Loucy (cell line): ENCODE data around the gene SIM2.

Source experiments
- H2AFZ ChIP-seq: fragments of 200-600 bp; sonication (generic); 2 replicates; pipeline ENCODE4 v1.6.0; 2016; ENCODE audit warnings: antibody characterized with exemption, mild to moderate bottlenecking, low read length, moderate library complexity
- H3F3A ChIP-seq: fragments of 200-600 bp; 2 replicates; pipeline ENCODE4 v1.6.0; 2016; ENCODE audit warnings: antibody characterized with exemption, low read depth, mild to moderate bottlenecking
- H3K27me3 ChIP-seq: fragments of 200-600 bp; sonication (generic); 2 replicates; pipeline ENCODE4 v1.6.1; 2014; ENCODE audit warnings: low read length, mild to moderate bottlenecking; ENCODE audit not compliant: insufficient read depth, poor library complexity, severe bottlenecking
- H3K36me3 ChIP-seq: fragments of 200-600 bp; sonication (generic); 2 replicates; pipeline ENCODE4 v1.6.1; 2016; ENCODE audit warnings: low read length; ENCODE audit not compliant: insufficient read depth
- H3K4me1 ChIP-seq: fragments of 200-600 bp; sonication (generic); 2 replicates; pipeline ENCODE4 v1.5.1; 2014; ENCODE audit warnings: low read length, mild to moderate bottlenecking; ENCODE audit not compliant: insufficient read depth, poor library complexity, severe bottlenecking
- H3K4me2 ChIP-seq: fragments of 200-600 bp; sonication (generic); 2 replicates; pipeline ENCODE4 v1.6.0; 2014; ENCODE audit warnings: antibody characterized with exemption, low read length, low read depth, mild to moderate bottlenecking; ENCODE audit not compliant: poor library complexity, severe bottlenecking
- H3K4me3 ChIP-seq: fragments of 200-600 bp; sonication (generic); 2 replicates; pipeline ENCODE4 v1.5.1; 2014; ENCODE audit warnings: low read length, mild to moderate bottlenecking, mixed read lengths; ENCODE audit not compliant: poor library complexity, severe bottlenecking
- H3K79me2 ChIP-seq: fragments of 200-600 bp; sonication (generic); 2 replicates; pipeline ENCODE4 v1.6.1; 2014; ENCODE audit warnings: low read length; ENCODE audit not compliant: insufficient read depth
- H3K9ac ChIP-seq: fragments of 200-600 bp; sonication (generic); 2 replicates; pipeline ENCODE4 v1.6.0; 2014; ENCODE audit warnings: mild to moderate bottlenecking, low read depth, low read length, moderate library complexity; ENCODE audit not compliant: poor library complexity, severe bottlenecking
- H3K9me2 ChIP-seq: fragments of 200-600 bp; sonication (generic); replicated peaks from 2 replicates; pipeline ENCODE4 v1.6.1; 2016; ENCODE audit warnings: low read depth, low read length, mixed read lengths
- H3K9me3 ChIP-seq: fragments of 200-600 bp; sonication (generic); 2 replicates; pipeline ENCODE4 v1.6.1; 2014; ENCODE audit warnings: mild to moderate bottlenecking, antibody characterized with exemption, low read length, low read depth; ENCODE audit not compliant: insufficient read depth
- H4K20me1 ChIP-seq: fragments of 200-600 bp; sonication (generic); 2 replicates; pipeline ENCODE4 v1.6.0; 2014; ENCODE audit warnings: antibody characterized with exemption, low read length, mild to moderate bottlenecking; ENCODE audit not compliant: insufficient read depth, poor library complexity, severe bottlenecking
- EZH2phosphoT487 ChIP-seq: fragments of 200-600 bp; IDR thresholded peaks from 2 replicates; pipeline ENCODE4 v1.6.1; 2018; ENCODE audit warnings: antibody characterized with exemption, mild to moderate bottlenecking, moderate library complexity, borderline replicate concordance
- TF ChIP-seq, protein P1 (sequence below): fragments of 200-600 bp; sonication (generic); conservative IDR thresholded peaks from 2 replicates; pipeline ENCODE4 v1.5.1; 2014; ENCODE audit warnings: mild to moderate bottlenecking, antibody characterized with exemption, low read length

SIM2 gene

DNA sequence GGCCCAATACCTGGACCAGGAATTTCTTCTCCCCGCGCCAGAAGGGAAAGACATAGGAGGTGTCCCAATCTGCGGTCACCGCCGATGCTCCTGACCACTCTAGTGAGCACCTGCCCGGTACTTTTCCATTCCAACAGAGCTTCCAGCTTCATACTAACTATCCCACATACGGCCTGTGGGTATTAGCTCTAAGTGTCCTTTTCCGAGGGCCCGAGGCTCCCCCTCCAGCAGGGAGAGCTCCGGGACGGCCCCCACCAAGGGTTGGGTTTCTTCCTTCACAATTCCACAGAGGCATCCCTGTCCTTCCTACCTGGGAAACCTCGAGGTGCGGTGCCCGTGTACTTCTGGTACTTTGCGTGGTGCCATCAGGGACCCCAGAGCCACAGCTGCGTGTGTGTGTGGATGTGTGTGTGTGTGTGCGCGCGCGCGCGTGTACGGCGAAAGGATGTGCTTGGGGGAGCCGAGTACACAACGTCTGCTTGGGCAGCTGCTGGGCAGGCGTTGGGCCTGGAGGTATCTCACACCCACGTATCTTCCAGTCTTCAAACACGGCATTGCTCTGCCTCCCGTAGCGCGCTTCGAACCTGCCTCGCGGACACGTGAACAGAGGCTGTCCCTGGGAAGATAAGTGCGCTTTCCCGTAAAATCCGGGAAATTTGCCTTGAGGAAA is 2.4 kb upstream of the SIM2 start:
- H3K79me2 ChIP-seq, result no peaks in the 10 kb centered on the region
- no peaks in the 10 kb centered on the region for H4K20me1 ChIP-seq
- no peak overlapping the region for H2AFZ ChIP-seq
- no peak overlapping the region for H3K4me3 ChIP-seq
- no peaks in the 10 kb centered on the region for H3K9me2 ChIP-seq
- no peaks in the 10 kb centered on the region for H3K27me3 ChIP-seq
- no peaks in the 10 kb centered on the region for H3K4me1 ChIP-seq
- no peak overlapping the region for H3K9ac ChIP-seq
- TF ChIP-seq, protein P1, sequence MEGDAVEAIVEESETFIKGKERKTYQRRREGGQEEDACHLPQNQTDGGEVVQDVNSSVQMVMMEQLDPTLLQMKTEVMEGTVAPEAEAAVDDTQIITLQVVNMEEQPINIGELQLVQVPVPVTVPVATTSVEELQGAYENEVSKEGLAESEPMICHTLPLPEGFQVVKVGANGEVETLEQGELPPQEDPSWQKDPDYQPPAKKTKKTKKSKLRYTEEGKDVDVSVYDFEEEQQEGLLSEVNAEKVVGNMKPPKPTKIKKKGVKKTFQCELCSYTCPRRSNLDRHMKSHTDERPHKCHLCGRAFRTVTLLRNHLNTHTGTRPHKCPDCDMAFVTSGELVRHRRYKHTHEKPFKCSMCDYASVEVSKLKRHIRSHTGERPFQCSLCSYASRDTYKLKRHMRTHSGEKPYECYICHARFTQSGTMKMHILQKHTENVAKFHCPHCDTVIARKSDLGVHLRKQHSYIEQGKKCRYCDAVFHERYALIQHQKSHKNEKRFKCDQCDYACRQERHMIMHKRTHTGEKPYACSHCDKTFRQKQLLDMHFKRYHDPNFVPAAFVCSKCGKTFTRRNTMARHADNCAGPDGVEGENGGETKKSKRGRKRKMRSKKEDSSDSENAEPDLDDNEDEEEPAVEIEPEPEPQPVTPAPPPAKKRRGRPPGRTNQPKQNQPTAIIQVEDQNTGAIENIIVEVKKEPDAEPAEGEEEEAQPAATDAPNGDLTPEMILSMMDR, result no peak
- TF ChIP-seq EZH2phosphoT487, result no peak
- H3K9me3 ChIP-seq, result no peaks in the 10 kb centered on the region
- no peaks in the 10 kb centered on the region for H3F3A ChIP-seq
- no peaks in the 10 kb centered on the region for H3K36me3 ChIP-seq
- H3K4me2 ChIP-seq, result no peak overlapping the region

DNA sequence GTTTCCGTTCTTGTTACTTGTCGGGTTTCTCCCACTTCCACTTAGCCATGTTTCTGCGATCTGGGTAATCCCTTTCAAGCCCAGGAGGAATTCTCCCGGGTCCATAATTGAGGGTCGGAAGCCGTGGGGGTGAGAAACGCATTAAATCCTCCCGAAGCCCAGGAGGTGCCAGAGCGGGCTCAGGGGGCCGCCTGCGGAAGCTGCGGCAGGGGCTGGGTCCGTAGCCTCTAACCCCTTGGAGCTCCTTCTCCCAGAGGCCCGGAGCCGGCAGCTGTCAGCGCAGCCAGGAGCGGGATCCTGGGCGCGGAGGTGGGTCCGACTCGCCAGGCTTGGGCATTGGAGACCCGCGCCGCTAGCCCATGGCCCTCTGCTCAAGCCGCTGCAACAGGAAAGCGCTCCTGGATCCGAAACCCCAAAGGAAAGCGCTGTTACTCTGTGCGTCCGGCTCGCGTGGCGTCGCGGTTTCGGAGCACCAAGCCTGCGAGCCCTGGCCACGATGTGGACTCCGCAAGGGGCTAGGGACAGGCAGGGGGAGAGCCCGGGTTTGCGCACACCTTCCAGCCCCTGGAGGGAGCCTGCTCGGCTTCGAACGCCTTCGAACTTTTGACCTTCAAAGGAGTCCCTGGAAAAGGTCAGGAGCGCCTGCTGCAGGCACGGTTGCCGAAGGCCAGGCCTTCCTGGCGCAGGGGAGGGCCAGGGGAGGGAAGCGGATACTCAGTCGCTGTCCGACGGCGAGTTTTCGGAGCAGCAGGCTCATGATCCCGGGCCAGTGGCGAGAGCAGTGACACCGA is 1.7 kb upstream of the SIM2 start:
- Histone ChIP-seq H3K9me3 (no peaks in the 10 kb centered on the region), H2AFZ (no peak overlapping the region), H3K79me2 (no peaks in the 10 kb centered on the region), H3K4me3 (no peak overlapping the region), H3K4me2 (no peak overlapping the region), H3K9ac (no peak overlapping the region), H3K9me2 (no peaks in the 10 kb centered on the region), H3K27me3 (no peaks in the 10 kb centered on the region), H3K36me3 (no peaks in the 10 kb centered on the region), H4K20me1 (no peaks in the 10 kb centered on the region), H3K4me1 (no peaks in the 10 kb centered on the region), H3F3A (no peaks in the 10 kb centered on the region)
- TF ChIP-seq EZH2phosphoT487, result no peak
- TF ChIP-seq, protein P1, result no peak

DNA sequence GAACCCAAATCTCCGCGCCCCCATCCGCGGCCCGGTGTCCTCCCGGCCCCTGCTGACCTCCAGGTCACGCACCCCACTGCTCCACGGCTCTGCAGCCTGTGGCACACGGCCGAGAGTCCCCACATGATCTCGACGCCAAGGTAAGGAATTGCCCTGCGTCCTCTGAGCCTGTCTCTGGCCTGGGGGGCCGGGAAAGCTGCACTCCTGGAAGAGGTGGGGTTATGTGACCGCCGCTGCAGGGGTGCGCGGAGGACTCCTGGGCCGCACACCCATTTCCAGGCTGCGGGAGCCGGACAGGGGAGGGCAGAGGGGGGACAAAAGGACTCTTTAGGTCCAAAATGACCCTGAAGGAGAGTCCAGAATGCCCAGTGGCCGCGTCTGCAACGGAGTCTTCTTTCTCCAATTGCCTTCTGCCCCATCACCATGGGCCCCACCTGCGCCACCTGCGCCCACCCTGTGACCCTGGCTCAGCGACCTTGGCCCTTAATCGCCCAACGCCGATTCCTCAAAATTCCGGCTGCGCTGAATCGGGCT is 997 bp upstream of the SIM2 start:
- no peaks in the 10 kb centered on the region for H3K27me3 ChIP-seq
- H3K4me3 ChIP-seq, result no peak overlapping the region
- no peak overlapping the region for H3K4me2 ChIP-seq
- H3K9me2 ChIP-seq, result no peaks in the 10 kb centered on the region
- H4K20me1 ChIP-seq, result no peaks in the 10 kb centered on the region
- no peaks in the 10 kb centered on the region for H3K9me3 ChIP-seq
- H3K79me2 ChIP-seq, result no peaks in the 10 kb centered on the region
- H3K4me1 ChIP-seq, result no peaks in the 10 kb centered on the region
- H3F3A ChIP-seq, result no peaks in the 10 kb centered on the region
- H2AFZ ChIP-seq, result no peak overlapping the region
- H3K9ac ChIP-seq, result no peak overlapping the region
- no peak for TF ChIP-seq EZH2phosphoT487
- TF ChIP-seq, protein P1, result no peak
- H3K36me3 ChIP-seq, result no peaks in the 10 kb centered on the region
